ENCODE measurements around the gene RRAGC. TPM values are rescaled to one million over a fixed set of nuclear protein-coding genes. Genes with fewer than 3 reads are reported as not detected.
"Not testable (repeated sequence)": the region's sequence is repeated elsewhere in the genome, so short reads cannot be mapped to it uniquely, and the experiment has no call there.

The RRAGC gene
- total RNA-seq, 3 donors from 2014 or later = 29.7 to 41.7 (median 32.5) TPM

GRCh38 chr1:38814444-38814983 is 45.1 kb downstream of the RRAGC start:
- no peaks in the 10 kb centered on the region for H3K9me3 ChIP-seq
- peaks cover 16% of the 10 kb centered on the region for H3K4me1 ChIP-seq (ENCODE audit: low read depth)
- intact Hi-C loops (cut with DNase I, micrococcal nuclease) = no loop called here
- DNase-seq (no peak), ATAC-seq (no peak)
- no peaks in the 10 kb centered on the region for H3K36me3 ChIP-seq (ENCODE audit: low read depth)
- no peak overlapping the region for H3K4me3 ChIP-seq
- TF ChIP-seq CTCF (IDR thresholded peaks at IDR 0.05) = no peak

GRCh38 chr1:38812981-38813380 is 46.6 kb downstream of the RRAGC start:
- Histone ChIP-seq H3K36me3 (ENCODE audit: low read depth) (no peaks in the 10 kb centered on the region), H3K4me1 (ENCODE audit: low read depth) (peaks cover 2% of the 10 kb centered on the region), H3K4me3 (no peak overlapping the region), H3K9me3 (no peaks in the 10 kb centered on the region)
- no peak for DNase-seq
- TF ChIP-seq CTCF (IDR thresholded peaks at IDR 0.05) = no peak
- intact Hi-C loops (cut with DNase I, micrococcal nuclease) = no loop called here
- no peak for ATAC-seq

- intact Hi-C loops (cut with DNase I, micrococcal nuclease); H3K36me3 ChIP-seq (ENCODE audit: low read depth); H3K4me1 ChIP-seq (ENCODE audit: low read depth); DNase-seq; ATAC-seq; H3K9me3 ChIP-seq; H3K4me3 ChIP-seq: not testable (repeated sequence)
Measured at GRCh38 chr1:38811466-38811865, 48.1 kb downstream of the RRAGC start.

DNA sequence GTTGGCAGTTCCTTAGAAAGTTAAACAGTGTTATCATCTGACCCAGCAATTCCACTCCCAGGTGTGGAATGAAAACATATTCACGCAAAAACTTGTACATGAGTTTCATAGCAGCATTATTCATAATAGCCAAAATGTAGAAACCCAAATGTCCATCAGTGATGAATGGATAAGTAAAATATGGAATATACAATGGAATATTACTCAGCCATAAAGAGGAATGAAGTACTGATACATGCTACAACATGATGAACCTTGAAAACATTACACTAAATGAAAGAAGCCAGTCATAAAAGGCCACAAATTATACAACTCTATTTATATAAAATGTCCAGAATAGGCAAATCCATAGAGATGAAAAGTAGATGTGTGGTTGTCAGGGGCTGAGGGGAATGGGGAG is 53.5 kb downstream of the RRAGC start:
- Histone ChIP-seq H3K9me3 (no peaks in the 10 kb centered on the region), H3K36me3 (ENCODE audit: low read depth) (no peaks in the 10 kb centered on the region), H3K4me3 (no peak overlapping the region), H3K4me1 (ENCODE audit: low read depth) (no peaks in the 10 kb centered on the region)
- intact Hi-C loops (cut with DNase I, micrococcal nuclease) = no loop called here
- no peak for TF ChIP-seq CTCF (IDR thresholded peaks at IDR 0.05)
- DNase-seq (no peak), ATAC-seq (no peak)

GRCh38 chr1:38805036-38805435 is 54.5 kb downstream of the RRAGC start:
- TF ChIP-seq CTCF (IDR thresholded peaks at IDR 0.05) = no peak
- no peak overlapping the region for H3K4me3 ChIP-seq
- ATAC-seq (no peak), DNase-seq (no peak)
- no peaks in the 10 kb centered on the region for H3K36me3 ChIP-seq (ENCODE audit: low read depth)
- no peaks in the 10 kb centered on the region for H3K9me3 ChIP-seq
- intact Hi-C loops (cut with DNase I, micrococcal nuclease) = no loop called here
- no peaks in the 10 kb centered on the region for H3K4me1 ChIP-seq (ENCODE audit: low read depth)

- no peaks in the 10 kb centered on the region for H3K9me3 ChIP-seq
- DNase-seq = no peak
- H3K4me1 ChIP-seq (ENCODE audit: low read depth) = no peaks in the 10 kb centered on the region
- no peak for TF ChIP-seq CTCF (IDR thresholded peaks at IDR 0.05)
- ATAC-seq = no peak
- H3K4me3 ChIP-seq = no peak overlapping the region
- intact Hi-C loops (cut with DNase I, micrococcal nuclease) = no loop called here
- no peaks in the 10 kb centered on the region for H3K36me3 ChIP-seq (ENCODE audit: low read depth)
Measured at GRCh38 chr1:38804062-38804886, 55.3 kb downstream of the RRAGC start.

Measured in mucosa of descending colon (tissue), 3 donors.